ENCODE results near the gene PRR5. TPM values are rescaled to one million over a fixed set of nuclear protein-coding genes. Genes with fewer than 3 reads are reported as not detected.
"Not testable (repeated sequence)": the region's sequence is repeated elsewhere in the genome, so short reads cannot be mapped to it uniquely, and the experiment has no call there.

The PRR5 gene
- total RNA-seq, 2 donors from 2014 or later: 12.5 to 20.4 TPM

GRCh38 chr22:44677353-44677840, 24.6 kb upstream of the PRR5 start:
- H3K27ac ChIP-seq: no peak overlapping the region
- ATAC-seq (no peak), DNase-seq (no peak)
- H3K9me3 ChIP-seq: no peaks in the 10 kb centered on the region
- TF ChIP-seq POLR2A (IDR thresholded peaks at IDR 0.05): no peak
- no peak for TF ChIP-seq CTCF (IDR thresholded peaks at IDR 0.05)
- H3K4me1 ChIP-seq: peaks cover 11% of the 10 kb centered on the region
- H3K4me3 ChIP-seq: no peak overlapping the region
- H3K36me3 ChIP-seq (replicated peaks in 1 of 2; ENCODE audit: insufficient read depth in 1 of 2, low read depth in 2 of 2): no peaks in the 10 kb centered on the region
- intact Hi-C loops (cut with DNase I): no loop called here
- no peaks in the 10 kb centered on the region for H3K27me3 ChIP-seq
- 23 to 32% methylated on average over 7 to 10 of the region's 10 CpGs for WGBS, 2 donors

DNA sequence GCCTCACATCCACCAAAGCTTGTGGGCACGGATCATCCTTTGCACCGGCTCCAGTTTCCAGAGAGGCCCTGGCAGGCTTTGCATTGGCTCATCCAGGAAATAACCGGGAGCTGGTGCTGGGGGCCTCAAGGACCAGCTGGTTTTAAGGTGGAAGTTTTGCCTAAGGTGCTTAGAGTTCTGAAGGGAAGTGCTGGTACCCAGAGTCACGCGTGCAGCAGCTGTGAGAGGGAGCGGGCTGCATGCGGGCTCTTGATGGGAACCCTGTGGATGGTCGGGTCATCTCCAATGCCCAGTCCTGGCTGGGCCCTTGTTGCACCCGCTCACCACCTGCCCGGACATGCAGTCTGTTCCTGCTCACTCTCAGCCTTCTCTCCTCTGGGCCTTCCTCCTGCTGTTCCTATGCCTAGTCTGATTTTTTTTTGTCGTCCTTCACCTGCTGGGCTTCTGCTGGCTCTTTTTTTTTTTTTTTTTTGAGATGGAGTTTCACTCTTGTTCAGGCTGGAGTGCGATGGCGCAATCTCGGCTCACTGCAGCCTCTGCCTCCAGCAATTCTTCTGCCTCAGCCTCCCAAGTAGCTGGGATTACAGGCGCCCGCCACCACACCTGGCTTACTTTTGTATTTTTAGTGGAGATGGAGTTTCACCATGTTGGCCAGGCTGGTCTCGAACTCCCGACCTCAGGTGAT, 24.0 kb upstream of the PRR5 start:
- no peaks in the 10 kb centered on the region for H3K27me3 ChIP-seq
- H3K27ac ChIP-seq: no peak overlapping the region
- no peak for DNase-seq
- no peak for ATAC-seq
- TF ChIP-seq POLR2A (IDR thresholded peaks at IDR 0.05) (no peak), CTCF (IDR thresholded peaks at IDR 0.05) (no peak)
- H3K4me3 ChIP-seq: no peak overlapping the region
- H3K4me1 ChIP-seq: peaks cover 11% of the 10 kb centered on the region
- intact Hi-C loops (cut with DNase I): no loop called here
- no peaks in the 10 kb centered on the region for H3K9me3 ChIP-seq
- H3K36me3 ChIP-seq (replicated peaks in 1 of 2; ENCODE audit: insufficient read depth in 1 of 2, low read depth in 2 of 2): no peaks in the 10 kb centered on the region
- 72 to 73% methylated on average over 18 of the region's 18 CpGs for WGBS, 2 donors

DNA sequence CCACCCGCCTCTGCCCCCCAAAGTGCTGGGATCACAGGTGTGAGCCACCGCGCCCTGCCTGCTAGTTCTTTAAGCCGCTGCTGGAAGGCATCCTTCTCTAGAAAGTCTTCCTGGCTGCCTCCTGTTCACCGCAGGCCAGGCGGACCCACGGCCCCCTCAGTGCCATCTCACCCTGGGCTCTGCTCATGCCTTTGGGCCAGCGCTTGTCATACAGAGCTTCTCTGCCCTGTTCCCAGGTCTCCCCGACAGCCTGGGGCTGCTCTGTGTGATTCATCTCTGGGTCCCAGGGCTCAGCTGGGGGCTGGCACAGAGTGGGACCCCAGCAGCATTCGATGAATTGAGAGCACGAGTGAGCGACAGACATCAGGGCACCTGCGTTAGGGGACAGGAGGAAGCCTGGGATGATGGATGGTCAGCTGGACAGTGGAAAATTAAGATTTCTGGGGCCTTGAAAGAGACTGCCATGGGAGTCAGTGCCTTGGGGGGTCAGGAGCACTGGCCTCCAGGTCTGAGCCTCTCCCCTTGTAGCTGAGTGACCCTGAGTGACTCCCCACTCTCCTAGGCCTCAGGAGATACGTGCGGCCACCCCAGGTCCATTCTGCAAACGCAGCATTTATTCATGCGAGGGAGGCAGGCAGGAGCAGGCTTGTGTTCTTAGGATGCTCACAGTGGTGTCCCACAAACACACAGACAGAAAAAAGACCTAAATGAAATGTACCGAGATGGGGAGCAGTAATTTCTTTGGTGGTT, 23.3 kb upstream of the PRR5 start:
- no peaks in the 10 kb centered on the region for H3K27me3 ChIP-seq
- no peak for TF ChIP-seq CTCF (IDR thresholded peaks at IDR 0.05)
- no peak for TF ChIP-seq POLR2A (IDR thresholded peaks at IDR 0.05)
- WGBS, 2 donors: 76 to 86% methylated on average over 12 to 18 of the region's 18 CpGs
- ATAC-seq: no peak
- H3K36me3 ChIP-seq (replicated peaks in 1 of 2; ENCODE audit: insufficient read depth in 1 of 2, low read depth in 2 of 2): no peaks in the 10 kb centered on the region
- no peak overlapping the region for H3K4me3 ChIP-seq
- no peak overlapping the region for H3K27ac ChIP-seq
- intact Hi-C loops (cut with DNase I): no loop called here
- H3K4me1 ChIP-seq: peaks cover 11% of the 10 kb centered on the region
- H3K9me3 ChIP-seq: no peaks in the 10 kb centered on the region
- DNase-seq: no peak

- H3K4me1 ChIP-seq: peaks cover 11% of the 10 kb centered on the region
- H3K36me3 ChIP-seq (replicated peaks in 1 of 2; ENCODE audit: insufficient read depth in 1 of 2, low read depth in 2 of 2); H3K27ac ChIP-seq; DNase-seq; H3K9me3 ChIP-seq; H3K27me3 ChIP-seq; intact Hi-C loops (cut with DNase I); ATAC-seq; H3K4me3 ChIP-seq: not testable (repeated sequence)
- 82 to 83% methylated on average over 9 of the region's 9 CpGs for WGBS, 2 donors
These were observed 22.7 kb upstream of the PRR5 start for GRCh38 chr22:44679306-44679647.

GRCh38 chr22:44680058-44680457, 21.9 kb upstream of the PRR5 start:
- DNase-seq (no peak), ATAC-seq (no peak)
- H3K4me3 ChIP-seq: no peak overlapping the region
- H3K27me3 ChIP-seq: no peaks in the 10 kb centered on the region
- no peaks in the 10 kb centered on the region for H3K36me3 ChIP-seq (replicated peaks in 1 of 2; ENCODE audit: insufficient read depth in 1 of 2, low read depth in 2 of 2)
- TF ChIP-seq CTCF (IDR thresholded peaks at IDR 0.05): no peak
- no peak for TF ChIP-seq POLR2A (IDR thresholded peaks at IDR 0.05)
- peaks cover 18% of the 10 kb centered on the region for H3K4me1 ChIP-seq
- intact Hi-C loops (cut with DNase I): no loop called here
- no peaks in the 10 kb centered on the region for H3K9me3 ChIP-seq
- 33 to 41% methylated on average over 5 of the region's 5 CpGs for WGBS, 2 donors
- H3K27ac ChIP-seq: no peak overlapping the region

Data from body of pancreas (tissue), 4 donors.